ENCODE measurements around the gene RSPO4. TPM values are rescaled to one million over a fixed set of nuclear protein-coding genes. Genes with fewer than 3 reads are reported as not detected.

The RSPO4 gene
- total and polyA plus RNA-seq, 2 donors (not counting 3 experiments of a cell fraction or from before 2014, with no cell fraction given), result not detected

GRCh38 chr20:951384-952169, 50.5 kb downstream of the RSPO4 start:
- no peak for FAIRE-seq
- no peak overlapping the region for H3K27ac ChIP-seq (ENCODE audit: insufficient read depth, low read depth, low read length)
- peaks cover 0 to 5% of the 10 kb centered on the region in 2 experiments for H3K27me3 ChIP-seq (ENCODE audit: control insufficient read depth in 2 of 2, insufficient read depth in 2 of 2, low read length in 2 of 2)
- no peak overlapping the region for H3K4me2 ChIP-seq (ENCODE audit: insufficient read depth, low read length)
- no peaks in the 10 kb centered on the region for H3K4me1 ChIP-seq (ENCODE audit: control insufficient read depth, extremely low read depth, insufficient read depth, low read length)
- TF ChIP-seq GATA2 (IDR thresholded peaks at IDR 0.05; ENCODE audit: insufficient read depth, insufficient read length, low read depth, low read length), result peak; percentile 31
- TF ChIP-seq CTCF (IDR thresholded peaks at IDR 0.05; ENCODE audit: extremely low read depth in 1 of 2, insufficient read depth in 1 of 2, low read depth in 1 of 2, low read length in 2 of 2), result no peak
- ChIA-PET POLR2A (no interaction called here), CTCF (interaction anchor here (0.7 to 2.0 kb wide), 2 partner anchors 133 to 135 kb away, joined by 5 to 9 read pairs; no protein-coding TSS in a partner anchor)
- dilution Hi-C loops (cut with MboI; ENCODE audit: extremely low pct_ligation_motif_present, low sequenced_read_pairs), result no loop called here
- H3K9ac ChIP-seq (replicated peaks; ENCODE audit: extremely low read depth, insufficient read depth, low read length), result no peak overlapping the region
- H3K36me3 ChIP-seq (ENCODE audit: control insufficient read depth in 2 of 2, extremely low read depth in 1 of 2, insufficient read depth in 2 of 2, low read length in 2 of 2), result no peaks in the 10 kb centered on the region
- intact Hi-C loops (cut with micrococcal nuclease), result loop anchor here (10.0 kb wide), 2 partner anchors 233 to 263 kb away; partner anchors contain the start of gene TMEM74B
- BruUV-seq (replicated peaks), result no TSS peak
- H4K20me1 ChIP-seq (replicated peaks; ENCODE audit: control insufficient read depth, extremely low read depth, insufficient read depth, low read length), result no peaks in the 10 kb centered on the region
- no peaks in the 10 kb centered on the region for H3K9me3 ChIP-seq (replicated peaks; ENCODE audit: control insufficient read depth, insufficient read depth, low read length)
- H2AFZ ChIP-seq (ENCODE audit: low read depth, low read length), result no peak overlapping the region
- DNase-seq (ENCODE audit: low read depth, low spot score), result no peak
- no peaks in the 10 kb centered on the region for H3K79me2 ChIP-seq (ENCODE audit: control insufficient read depth, insufficient read depth, low read length)
- no peaks in the 10 kb centered on the region for H3K9me1 ChIP-seq (replicated peaks; ENCODE audit: control insufficient read depth, extremely low read depth, insufficient read depth, low read length)
- no peak overlapping the region for H3K4me3 ChIP-seq (replicated peaks in 1 of 3; ENCODE audit: insufficient read depth in 1 of 3, low read depth in 1 of 3, low read length in 3 of 3)

GRCh38 chr20:949717-950116, 52.4 kb downstream of the RSPO4 start:
- Histone ChIP-seq H3K9ac (replicated peaks; ENCODE audit: extremely low read depth, insufficient read depth, low read length) (no peak overlapping the region), H3K4me2 (ENCODE audit: insufficient read depth, low read length) (no peak overlapping the region), H3K4me3 (replicated peaks in 1 of 3; ENCODE audit: insufficient read depth in 1 of 3, low read depth in 1 of 3, low read length in 3 of 3) (no peak overlapping the region), H3K27me3 (ENCODE audit: control insufficient read depth in 2 of 2, insufficient read depth in 2 of 2, low read length in 2 of 2) (peaks cover 0 to 5% of the 10 kb centered on the region in 2 experiments), H3K27ac (ENCODE audit: insufficient read depth, low read depth, low read length) (no peak overlapping the region), H3K79me2 (ENCODE audit: control insufficient read depth, insufficient read depth, low read length) (no peaks in the 10 kb centered on the region), H4K20me1 (replicated peaks; ENCODE audit: control insufficient read depth, extremely low read depth, insufficient read depth, low read length) (no peaks in the 10 kb centered on the region), H3K4me1 (ENCODE audit: control insufficient read depth, extremely low read depth, insufficient read depth, low read length) (no peaks in the 10 kb centered on the region), H3K9me1 (replicated peaks; ENCODE audit: control insufficient read depth, extremely low read depth, insufficient read depth, low read length) (no peaks in the 10 kb centered on the region), H3K9me3 (replicated peaks; ENCODE audit: control insufficient read depth, insufficient read depth, low read length) (no peaks in the 10 kb centered on the region), H3K36me3 (ENCODE audit: control insufficient read depth in 2 of 2, extremely low read depth in 1 of 2, insufficient read depth in 2 of 2, low read length in 2 of 2) (no peaks in the 10 kb centered on the region), H2AFZ (ENCODE audit: low read depth, low read length) (no peak overlapping the region)
- FAIRE-seq (no peak), DNase-seq (ENCODE audit: low read depth, low spot score) (no peak)
- TF ChIP-seq MAX (IDR thresholded peaks at IDR 0.05; ENCODE audit: insufficient read depth, insufficient read length) (no peak), POLR2AphosphoS5 (IDR thresholded peaks at IDR 0.05; ENCODE audit: insufficient read depth, low read depth, low read length) (no peak)
- POLR2A ChIA-PET, result no interaction called here
- dilution Hi-C loops (cut with MboI; ENCODE audit: extremely low pct_ligation_motif_present, low sequenced_read_pairs), result no loop called here
- CTCF ChIA-PET, result interaction anchor here (1.0 kb wide), 1 partner anchor 133 kb away, joined by 4 read pairs; no protein-coding TSS in a partner anchor
- BruUV-seq (replicated peaks), result no TSS peak
- intact Hi-C loops (cut with micrococcal nuclease), result loop anchor here (10.0 kb wide), 2 partner anchors 235 to 265 kb away; partner anchors contain the start of gene TMEM74B
